Esophagus mucosa (tissue), 1 donor: ENCODE measurements around the gene BMPR2. TPM values are rescaled to one million over a fixed set of nuclear protein-coding genes. Genes with fewer than 3 reads are reported as not detected.
"Not testable (repeated sequence)": the region's sequence is repeated elsewhere in the genome, so short reads cannot be mapped to it uniquely, and the experiment has no call there.

Experiments used
- ATAC-seq: fragments of 200-7000 bp; cut with Tn5 transposase; one replicate; pipeline ENCODE4 v1.9.1; 2020
- total RNA-seq: library from RNA; stranded (reverse); gene quantifications from one replicate; pipeline ENCODE4 v1.2.4, GENCODE V29; 2023
- donor health status: DM: yes; HTN: yes; CAD: no.

BMPR2 gene
- total RNA-seq, result 22.7 TPM

DNA sequence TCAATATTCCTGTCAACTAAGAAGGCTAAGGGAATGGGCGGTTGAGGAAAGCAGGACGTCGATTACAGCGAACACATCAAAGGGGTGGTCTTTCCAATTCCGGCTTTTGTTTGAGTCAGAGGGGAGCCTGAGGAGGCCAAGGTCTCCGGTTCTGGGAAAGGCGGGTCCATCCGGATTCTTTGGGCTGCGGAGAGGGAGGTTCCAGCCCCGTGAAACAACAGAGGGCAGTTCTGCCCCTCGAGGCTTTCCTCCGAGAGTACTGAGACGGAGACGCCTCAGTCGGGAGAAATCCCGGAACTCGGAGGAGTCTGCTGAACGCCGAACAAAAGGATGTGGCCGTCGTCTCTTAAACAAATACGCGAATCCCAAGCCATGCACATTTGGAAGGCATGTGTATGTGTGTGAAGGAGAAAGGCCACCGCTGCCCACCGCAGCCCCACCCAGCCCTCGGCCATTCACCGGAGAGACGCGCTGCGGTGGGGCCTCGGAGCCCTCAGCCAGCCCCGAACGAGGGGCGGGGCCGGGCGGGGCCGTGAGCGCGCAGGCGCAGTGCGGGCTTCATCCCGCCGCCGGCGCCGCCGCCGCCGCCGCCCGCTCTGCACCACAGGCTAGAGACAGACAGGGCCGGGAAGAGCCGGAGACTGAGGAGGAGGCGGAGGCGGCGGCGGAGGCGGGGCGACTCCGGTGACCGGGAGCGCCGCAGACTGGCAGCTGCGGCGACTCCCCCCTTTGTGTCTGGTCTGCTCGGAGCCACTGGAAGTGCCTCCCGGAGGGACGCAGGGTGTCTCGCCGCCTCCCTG, at the start of gene BMPR2:
Gene BMPR2, plus strand, starts transcription at position 719 of the 800 bp plus-strand sequence. CDS start 1,148 bp downstream, outside the sequence.
- peak; percentile 95 for ATAC-seq

GRCh38 chr2:202327858-202328257, 48.3 kb upstream of the BMPR2 start:
- ATAC-seq, result no peak

DNA sequence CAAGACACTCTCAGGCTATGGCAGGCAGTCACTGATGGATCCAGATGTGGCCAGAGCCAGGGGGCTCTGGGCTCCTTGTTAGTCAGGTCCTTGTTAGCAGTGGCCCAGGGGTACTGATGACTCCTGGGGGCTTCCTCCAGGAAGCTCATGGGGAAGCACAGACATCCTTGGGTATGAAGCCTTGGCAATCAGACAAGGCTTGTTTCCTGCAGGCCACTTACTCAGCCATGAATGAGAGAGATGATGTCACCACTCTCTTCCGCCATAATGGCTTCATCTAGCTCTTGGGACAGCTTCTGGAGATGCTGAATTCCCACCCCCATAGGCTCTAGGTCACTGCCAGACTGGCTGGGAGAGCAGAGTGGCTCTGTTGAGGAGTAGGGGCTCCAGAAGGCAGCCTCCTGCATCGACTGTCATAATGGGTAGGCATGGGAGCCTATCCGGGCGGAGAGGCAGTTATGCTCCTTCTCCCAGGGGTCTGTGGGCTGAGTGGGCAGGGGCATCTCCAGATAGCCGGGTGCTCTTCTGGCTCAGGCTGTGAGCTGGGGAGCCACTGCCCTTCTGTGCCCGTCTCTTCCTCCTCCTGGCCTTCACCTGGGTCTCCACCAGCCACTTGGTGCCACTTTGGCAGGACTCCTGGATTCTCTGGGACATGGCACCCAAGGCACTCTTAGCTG, 40.2 kb upstream of the BMPR2 start:
- peak; percentile 30 for ATAC-seq

GRCh38 chr2:202337151-202337550, 39.0 kb upstream of the BMPR2 start:
- ATAC-seq, result no peak

GRCh38 chr2:202337706-202338346, 38.3 kb upstream of the BMPR2 start:
- ATAC-seq, result no peak

DNA sequence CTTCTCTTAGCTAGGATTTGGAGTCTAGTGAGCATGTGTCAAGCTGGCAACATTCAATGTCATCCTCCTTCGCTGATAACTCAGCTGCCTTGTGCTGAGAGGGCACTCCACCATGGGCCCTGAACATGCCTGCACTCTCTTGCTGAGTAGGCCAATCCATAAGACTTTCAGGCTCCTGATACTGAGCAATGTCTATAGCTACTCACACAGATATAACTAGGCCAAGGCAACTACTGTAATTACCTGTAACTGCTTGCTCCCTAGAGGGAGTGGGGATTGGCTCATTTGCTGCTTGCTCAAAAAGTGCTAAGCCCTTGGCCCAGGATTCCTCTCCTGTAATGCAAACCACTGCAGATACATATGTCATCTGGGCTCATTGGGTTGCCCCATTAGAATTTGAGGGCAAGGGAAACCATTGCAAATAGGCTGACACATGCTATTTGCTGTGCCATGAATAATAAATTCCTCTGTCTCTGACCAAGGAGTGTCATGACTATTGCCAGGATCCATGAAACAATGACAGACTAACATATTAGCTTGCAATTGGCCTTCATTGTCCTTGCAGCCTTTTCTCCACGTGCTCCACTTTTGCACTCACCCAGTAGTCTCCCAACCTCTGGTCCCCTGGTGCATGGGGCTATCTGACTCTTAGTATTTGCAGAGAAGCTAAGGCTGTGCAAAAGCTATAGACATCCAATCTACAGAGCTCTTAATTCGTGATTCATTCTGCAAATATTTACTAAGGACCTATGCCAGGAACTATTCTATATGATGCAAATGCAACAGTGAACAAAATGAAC, 36.9 kb upstream of the BMPR2 start:
- ATAC-seq, result peak; percentile 81

DNA sequence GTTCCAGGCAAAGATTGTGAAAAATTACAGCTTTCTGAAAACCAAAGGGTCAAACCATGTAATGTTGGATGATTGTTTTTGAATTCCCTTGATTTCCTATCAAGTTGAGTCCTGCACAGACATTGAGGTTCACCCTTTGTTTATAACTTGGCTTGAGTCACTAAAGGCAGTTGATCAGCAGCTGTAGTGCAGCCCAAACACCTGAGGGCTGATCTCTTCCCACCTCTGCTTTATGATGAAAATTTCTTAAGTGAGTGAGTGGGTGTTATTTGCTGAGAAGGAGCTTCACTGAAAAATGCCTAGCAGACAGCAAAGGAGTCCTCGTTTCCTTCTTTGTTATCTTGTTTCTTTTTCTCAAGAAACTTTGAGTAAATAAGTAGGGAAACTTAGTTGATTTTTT, 31.9 kb upstream of the BMPR2 start:
- ATAC-seq, result peak; percentile 61

- no peak for ATAC-seq
Measured at GRCh38 chr2:202346180-202346579, 29.9 kb upstream of the BMPR2 start.

DNA sequence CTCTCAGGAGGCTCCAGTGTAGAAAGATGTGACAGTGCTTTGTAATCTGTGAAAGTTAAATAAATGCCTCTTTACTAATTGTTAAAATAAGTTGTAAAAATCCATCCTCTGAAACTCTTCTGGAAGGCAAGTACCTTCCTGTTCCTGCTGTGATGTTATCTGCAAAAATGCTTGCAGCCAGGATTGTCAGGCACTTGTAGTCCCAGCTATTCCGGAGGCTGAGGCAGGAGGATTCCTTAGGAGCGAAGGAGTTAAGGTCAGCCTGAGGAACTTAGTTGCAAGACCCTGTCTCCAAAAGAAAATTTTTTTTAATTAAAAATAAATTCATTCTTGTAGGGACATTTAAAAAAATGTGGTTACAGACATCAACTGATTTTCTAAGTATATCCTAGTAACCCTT, 22.7 kb upstream of the BMPR2 start:
- no peak for ATAC-seq

DNA sequence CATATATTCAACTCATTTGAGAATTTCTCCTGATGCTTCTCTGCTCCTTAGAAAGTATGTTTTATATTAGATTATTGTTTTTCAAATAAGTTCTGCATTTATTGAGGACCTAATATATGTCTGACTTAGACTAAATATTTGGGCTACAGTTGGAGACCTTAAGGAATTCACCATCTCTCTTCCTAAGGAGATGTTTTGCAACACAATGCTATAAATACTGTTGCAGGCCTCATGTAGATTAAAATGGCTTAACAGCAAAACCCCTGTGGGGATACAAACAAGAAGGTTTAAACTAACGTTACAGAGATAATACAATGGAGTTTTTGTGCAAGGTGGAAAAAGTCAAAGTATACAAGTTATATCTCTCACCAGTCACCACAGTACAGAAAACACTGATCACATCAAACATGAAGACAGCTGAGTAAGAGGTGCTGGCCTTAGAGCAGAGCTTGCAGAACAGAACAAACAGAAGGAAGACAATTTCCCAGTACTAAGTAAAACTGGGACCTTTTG, 20.1 kb upstream of the BMPR2 start:
- ATAC-seq, result no peak

DNA sequence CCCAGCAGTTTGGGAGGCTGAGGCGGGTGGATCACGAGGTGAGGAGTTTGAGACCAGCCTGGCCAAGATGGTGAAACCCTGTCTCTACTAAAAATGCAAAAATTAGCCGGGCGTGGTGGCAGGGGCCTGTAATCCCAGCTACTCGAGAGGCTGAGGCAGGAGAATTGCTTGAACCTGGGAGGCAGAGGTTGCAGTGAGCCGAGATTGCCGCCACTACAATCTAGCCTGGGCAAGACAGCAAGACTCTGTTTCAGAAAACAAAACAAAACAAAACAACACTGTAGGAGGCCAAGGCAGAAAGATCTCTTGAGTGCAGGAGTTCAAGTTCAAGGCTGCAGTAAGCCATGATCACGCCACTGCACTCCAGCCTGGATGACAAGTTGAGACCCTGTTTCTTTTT, 17.2 kb upstream of the BMPR2 start:
- ATAC-seq, result not testable (repeated sequence)

- no peak for ATAC-seq
Measured at GRCh38 chr2:202360646-202361045, 15.5 kb upstream of the BMPR2 start.

- no peak for ATAC-seq
Measured at GRCh38 chr2:202361108-202361507, 15.0 kb upstream of the BMPR2 start.

GRCh38 chr2:202373490-202373889, 2.6 kb upstream of the BMPR2 start:
- no peak for ATAC-seq

DNA sequence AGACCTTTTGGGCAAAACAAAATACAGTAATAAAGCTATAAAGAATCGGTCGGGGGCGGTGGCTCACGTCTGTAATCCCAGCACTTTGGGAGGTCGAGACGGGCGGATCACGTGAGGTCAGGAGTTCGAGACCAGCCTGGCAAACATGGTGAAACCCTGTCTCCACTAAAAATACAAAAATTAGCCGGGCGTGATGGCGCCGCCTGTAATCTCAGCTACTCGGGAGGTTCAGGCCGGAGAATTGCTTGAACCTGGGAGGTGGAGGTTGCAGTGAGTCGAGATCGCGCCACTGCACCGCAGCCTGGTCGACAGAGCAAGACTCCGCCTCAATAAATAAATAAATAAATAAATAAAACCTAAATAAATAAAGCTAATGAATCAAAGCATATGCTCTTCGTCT, 1.7 kb upstream of the BMPR2 start:
- ATAC-seq, result not testable (repeated sequence)

GRCh38 chr2:202375033-202375608, 1.0 kb upstream of the BMPR2 start:
- peak; percentile 14 for ATAC-seq

- ATAC-seq, result peak; percentile 26
Measured at GRCh38 chr2:202376460-202377206, 506 bp downstream of the BMPR2 start.

DNA sequence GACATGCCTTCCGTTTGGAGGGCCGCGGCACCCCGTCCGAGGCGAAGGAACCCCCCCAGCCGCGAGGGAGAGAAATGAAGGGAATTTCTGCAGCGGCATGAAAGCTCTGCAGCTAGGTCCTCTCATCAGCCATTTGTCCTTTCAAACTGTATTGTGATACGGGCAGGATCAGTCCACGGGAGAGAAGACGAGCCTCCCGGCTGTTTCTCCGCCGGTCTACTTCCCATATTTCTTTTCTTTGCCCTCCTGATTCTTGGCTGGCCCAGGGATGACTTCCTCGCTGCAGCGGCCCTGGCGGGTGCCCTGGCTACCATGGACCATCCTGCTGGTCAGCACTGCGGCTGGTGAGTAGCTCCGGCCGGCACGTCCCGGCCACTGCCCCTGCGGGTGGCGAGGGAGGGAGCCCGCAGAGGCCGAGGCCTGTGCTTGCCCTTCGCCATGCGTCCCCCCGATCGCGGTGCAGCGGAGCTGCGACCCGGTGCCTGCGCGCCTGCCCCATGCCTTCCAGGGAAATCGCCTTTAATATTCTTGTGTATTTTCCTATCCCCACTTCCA, 1.2 kb downstream of the BMPR2 start:
- ATAC-seq, result peak; percentile 4

DNA sequence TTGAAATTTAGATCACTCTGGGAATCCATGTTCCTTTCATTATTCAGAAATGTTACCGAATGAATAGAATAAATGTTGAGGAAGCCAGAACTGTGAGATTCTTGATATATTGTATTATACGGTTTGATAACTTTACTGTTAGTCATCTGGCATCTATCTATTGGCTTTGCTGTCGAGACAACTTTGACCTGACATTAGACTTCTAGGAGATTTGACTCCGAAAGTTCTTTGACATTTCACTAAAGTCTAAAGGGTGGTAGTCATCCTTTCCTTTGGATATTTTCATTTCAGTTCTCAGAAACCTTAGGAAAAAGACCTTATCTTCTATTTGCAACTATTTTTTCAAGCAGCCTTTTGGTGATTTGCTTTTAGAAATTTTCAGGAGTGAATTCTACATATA, 1.9 kb downstream of the BMPR2 start:
- no peak for ATAC-seq

- no peak for ATAC-seq
Measured at GRCh38 chr2:202378662-202379358, 2.7 kb downstream of the BMPR2 start.
